ENCODE results near the gene ATXN7L1. TPM values are rescaled to one million over a fixed set of nuclear protein-coding genes. Genes with fewer than 3 reads are reported as not detected.
"Not testable (repeated sequence)": the region's sequence is repeated elsewhere in the genome, so short reads cannot be mapped to it uniquely, and the experiment has no call there.

Gene ATXN7L1
- total RNA-seq, 1 donor from 2014 or later, result 16.3 TPM

- no peak for DNase-seq (ENCODE audit: low spot score)
Measured at GRCh38 chr7:105707381-105707780, 169.0 kb downstream of the ATXN7L1 start.

- no peak for DNase-seq (ENCODE audit: low spot score)
Measured at GRCh38 chr7:105705427-105705826, 171.0 kb downstream of the ATXN7L1 start.

- DNase-seq (ENCODE audit: low spot score), result no peak
Measured at GRCh38 chr7:105703207-105703930, 173.0 kb downstream of the ATXN7L1 start.

- no peak for DNase-seq (ENCODE audit: low spot score)
Measured at GRCh38 chr7:105699568-105700236, 176.7 kb downstream of the ATXN7L1 start.

- DNase-seq (ENCODE audit: low spot score), result no peak
Measured at GRCh38 chr7:105698531-105698930, 177.9 kb downstream of the ATXN7L1 start.

- DNase-seq (ENCODE audit: low spot score), result no peak
Measured at GRCh38 chr7:105697753-105698152, 178.6 kb downstream of the ATXN7L1 start.

GRCh38 chr7:105697169-105697568 is 179.2 kb downstream of the ATXN7L1 start:
- DNase-seq (ENCODE audit: low spot score), result not testable (repeated sequence)

- DNase-seq (ENCODE audit: low spot score), result no peak
Measured at GRCh38 chr7:105693576-105693975, 182.8 kb downstream of the ATXN7L1 start.

GRCh38 chr7:105691680-105692564 is 184.5 kb downstream of the ATXN7L1 start:
- peak; percentile 81 for DNase-seq (ENCODE audit: low spot score)

GRCh38 chr7:105691082-105691679 is 185.2 kb downstream of the ATXN7L1 start:
- no peak for DNase-seq (ENCODE audit: low spot score)

GRCh38 chr7:105690325-105690945 is 186.0 kb downstream of the ATXN7L1 start:
- DNase-seq (ENCODE audit: low spot score), result no peak

GRCh38 chr7:105689067-105689819 is 187.2 kb downstream of the ATXN7L1 start:
- no peak for DNase-seq (ENCODE audit: low spot score)

GRCh38 chr7:105688617-105689016 is 187.8 kb downstream of the ATXN7L1 start:
- no peak for DNase-seq (ENCODE audit: low spot score)

- no peak for DNase-seq (ENCODE audit: low spot score)
Measured at GRCh38 chr7:105685161-105685560, 191.2 kb downstream of the ATXN7L1 start.

- DNase-seq (ENCODE audit: low spot score), result no peak
Measured at GRCh38 chr7:105682341-105683060, 193.9 kb downstream of the ATXN7L1 start.

GRCh38 chr7:105680505-105681187 is 195.8 kb downstream of the ATXN7L1 start:
- DNase-seq (ENCODE audit: low spot score), result no peak

GRCh38 chr7:105678811-105679495 is 197.4 kb downstream of the ATXN7L1 start:
- DNase-seq (ENCODE audit: low spot score), result peak; percentile 59

GRCh38 chr7:105677817-105678573 is 198.4 kb downstream of the ATXN7L1 start:
- DNase-seq (ENCODE audit: low spot score), result peak; percentile 44
